ENCODE measurements around the gene KARS1. TPM values are rescaled to one million over a fixed set of nuclear protein-coding genes. Genes with fewer than 3 reads are reported as not detected.

KARS1 gene
- total RNA-seq, 4 donors from 2014 or later, result 88.6 to 110 (median 100) TPM

DNA sequence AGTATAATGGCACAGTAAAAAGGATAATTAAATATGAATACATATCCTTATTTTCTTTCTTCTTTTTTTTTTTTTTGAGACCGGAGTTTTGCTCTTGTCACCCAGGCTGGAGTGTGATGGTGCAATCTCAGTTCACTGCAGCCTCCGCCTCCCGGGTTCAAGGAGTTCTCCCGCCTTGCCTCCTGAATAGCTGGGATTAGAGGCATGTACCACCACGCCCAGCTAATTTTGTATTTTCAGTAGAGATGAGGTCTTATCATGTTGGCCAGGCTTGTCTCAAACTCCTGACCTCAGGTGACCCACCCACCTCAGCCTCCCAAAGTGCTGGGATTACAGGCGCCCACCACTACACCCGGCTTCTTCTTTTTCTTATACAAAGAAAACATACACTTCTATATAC is 69.3 kb downstream of the KARS1 start:
- no peak overlapping the region for H3K4me3 ChIP-seq (ENCODE audit: low read depth, poor library complexity, severe bottlenecking)
- DNase-seq (ENCODE audit: low spot score in 2 of 2), result peak in 1 of 2 donors; percentile 9
- intact Hi-C loops (cut with DNase I; ENCODE audit: low total_unique reads), result no loop called here
- no peak for TF ChIP-seq POLR2A (IDR thresholded peaks at IDR 0.05)
- WGBS, 2 donors, result 93 to 94% methylated on average over 7 of the region's 7 CpGs

Other genes with a start within 250 kb of the KARS1 start
- 10 to 100 TPM; 43.1 to 52.3 (median 49.5) TPM for gene CFDP1, start 214.2 kb downstream of the KARS1 start, total RNA-seq
- 10 to 100 TPM; 13.6 to 15.7 (median 15.0) TPM for gene TMEM170A, start 183.0 kb downstream of the KARS1 start, total RNA-seq
- under 1 TPM in 3 of 4 donors, not detected in 1; 0.11 to 0.56 (median 0.16) TPM for gene CHST6, start 152.2 kb downstream of the KARS1 start, total RNA-seq
- gene CHST5, start 111.6 kb downstream of the KARS1 start, total RNA-seq, result under 1 TPM in 1 of 4 donors, not detected in 3; 0.83 TPM
- gene TMEM231, start 91.4 kb downstream of the KARS1 start, total RNA-seq, result 10 to 100 TPM in 1 of 4 donors, 1 to 10 TPM in 3; 2.6 to 12.8 (median 6.7) TPM
- 100 to 1,000 TPM; 119 to 176 (median 149) TPM for gene GABARAPL2, start 81.3 kb downstream of the KARS1 start, total RNA-seq
- 10 to 100 TPM; 36.5 to 48.9 (median 42.1) TPM for gene ADAT1, start 24.4 kb downstream of the KARS1 start, total RNA-seq
- gene TERF2IP, start 108 bp upstream of the KARS1 start, total RNA-seq, result 10 to 100 TPM; 72.6 to 97.2 (median 85.2) TPM
- gene CPHXL2, start 29.3 kb upstream of the KARS1 start, total RNA-seq, result not detected
- not detected for gene DUXB, start 53.8 kb upstream of the KARS1 start, total RNA-seq
- not detected for gene CPHXL, start 78.8 kb upstream of the KARS1 start, total RNA-seq